LHCN-M2 (cell line): Measurements from ENCODE around the gene LZTR1. TPM values are rescaled to one million over a fixed set of nuclear protein-coding genes. Genes with fewer than 3 reads are reported as not detected.
"Not testable (repeated sequence)": the region's sequence is repeated elsewhere in the genome, so short reads cannot be mapped to it uniquely, and the experiment has no call there.

Source experiments
- DNase-seq: peaks from one replicate; pipeline ENCODE4 v3.0.0-alpha.2; 2012; ENCODE audit warnings: low read depth
- total RNA-seq: library from RNA; depleted of rRNA; stranded (reverse); fragments of >200 nt; gene quantifications from 2 replicates; pipeline ENCODE4 v1.2.3, GENCODE V29; 2014

The LZTR1 gene
- total RNA-seq, 1 experiment from 2014 or later: 64.1 TPM

GRCh38 chr22:20965104-20965887 lies 16.8 kb upstream of the LZTR1 start:
- no peak for DNase-seq

GRCh38 chr22:20965888-20966855 lies 15.9 kb upstream of the LZTR1 start:
- no peak for DNase-seq

- no peak for DNase-seq
Observed at GRCh38 chr22:20966883-20967696, 15.0 kb upstream of the LZTR1 start, which contains the start of gene AIFM3. AIFM3 (plus strand) TSS chr22:20967255; CDS start chr22:20967945, 690 bp downstream.

- DNase-seq: no peak
Observed at GRCh38 chr22:20967697-20968211, 14.3 kb upstream of the LZTR1 start.

- DNase-seq: no peak
Observed at GRCh38 chr22:20968281-20968977, 13.7 kb upstream of the LZTR1 start.

- DNase-seq: no peak
Observed at GRCh38 chr22:20970939-20971657, 11.0 kb upstream of the LZTR1 start.

- DNase-seq: not testable (repeated sequence)
Observed at GRCh38 chr22:20972014-20972694, 9.9 kb upstream of the LZTR1 start.

- DNase-seq: no peak
Observed at GRCh38 chr22:20972933-20973577, 9.0 kb upstream of the LZTR1 start.

- no peak for DNase-seq
Observed at GRCh38 chr22:20973634-20974286, 8.3 kb upstream of the LZTR1 start.

GRCh38 chr22:20974336-20974955 lies 7.7 kb upstream of the LZTR1 start:
- DNase-seq: no peak

GRCh38 chr22:20975541-20976290 lies 6.4 kb upstream of the LZTR1 start:
- no peak for DNase-seq

GRCh38 chr22:20976291-20976877 lies 5.7 kb upstream of the LZTR1 start:
- DNase-seq: no peak

- no peak for DNase-seq
Observed at GRCh38 chr22:20977019-20977418, 5.1 kb upstream of the LZTR1 start.

- no peak for DNase-seq
Observed at GRCh38 chr22:20977516-20978170, 4.5 kb upstream of the LZTR1 start.

GRCh38 chr22:20978419-20978818 lies 3.7 kb upstream of the LZTR1 start:
- DNase-seq: no peak

- no peak for DNase-seq
Observed at GRCh38 chr22:20979243-20979809, 2.8 kb upstream of the LZTR1 start.
